Renal cortex interstitium (tissue), 11 donors: Measurements from ENCODE around the gene CTBP1. TPM values are rescaled to one million over a fixed set of nuclear protein-coding genes. Genes with fewer than 3 reads are reported as not detected.
A peak's percentile ranks its signal among the peaks of the same experiment; 100 is the strongest.

Experiments used
- DNase-seq, 11 donors: peaks; one replicate each; pipeline ENCODE4 v3.0.0-alpha.2; 2013; ENCODE audit warnings: low read depth in 9 of 11, low spot score in 4 of 11; ENCODE audit errors: extremely low read depth in 1 of 11
- polyA plus RNA-seq, 3 donors: library from polyadenylated mRNA; unstranded; fragments of 120-200 nt; gene quantifications; one replicate each; pipeline ENCODE4 v1.2.1, GENCODE V29; 2013; ENCODE audit not compliant: insufficient read length in 3 of 3

The CTBP1 gene
- polyA plus RNA-seq, 3 donors: 113 to 174 (median 150) TPM

GRCh38 chr4:1174941-1175634 is 73.8 kb downstream of the CTBP1 start:
- no peak for DNase-seq

DNA sequence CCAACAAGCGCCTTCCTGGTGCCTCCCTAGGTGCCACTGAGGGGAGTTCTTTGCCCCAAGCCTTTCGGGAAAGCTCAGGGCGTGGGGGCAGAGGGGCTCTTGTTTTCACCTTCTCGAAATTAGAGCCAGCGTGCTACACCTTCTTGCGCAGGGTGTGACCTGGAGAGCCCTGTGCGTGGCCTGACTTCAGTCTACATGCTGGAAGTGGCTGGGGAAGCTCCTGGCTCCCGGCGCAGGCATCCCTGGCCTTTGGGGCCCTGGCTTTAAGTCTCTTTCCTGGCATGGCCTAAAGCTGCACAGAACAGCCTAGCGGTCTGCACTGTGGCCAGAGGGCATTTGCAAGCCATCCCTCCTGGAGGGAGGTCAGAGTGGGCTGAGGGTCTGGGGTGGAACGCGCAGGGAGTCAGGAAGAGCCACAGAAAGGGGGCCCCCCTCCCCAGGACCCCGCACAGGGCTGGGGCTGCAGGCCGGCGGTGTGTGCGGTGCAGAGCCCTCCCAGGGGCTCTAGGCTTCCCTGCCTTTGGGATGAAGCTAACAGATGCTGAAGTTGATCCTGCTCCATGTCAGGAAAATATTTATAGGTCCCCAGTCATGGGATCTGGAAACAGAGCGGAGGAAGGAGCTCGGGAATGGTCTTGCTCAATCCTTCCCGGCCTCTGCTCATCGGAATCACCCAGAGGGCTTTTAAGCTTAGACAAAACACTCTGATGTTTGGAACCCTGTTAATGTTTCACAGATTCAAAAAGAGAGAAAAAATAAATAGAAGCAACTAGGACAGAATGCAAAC is 75.8 kb downstream of the CTBP1 start:
- DNase-seq: no peak

GRCh38 chr4:1172228-1172851 is 76.6 kb downstream of the CTBP1 start, which contains the start of gene SPON2:
SPON2 (minus strand) TSS chr4:1172583.
- DNase-seq: no peak

DNA sequence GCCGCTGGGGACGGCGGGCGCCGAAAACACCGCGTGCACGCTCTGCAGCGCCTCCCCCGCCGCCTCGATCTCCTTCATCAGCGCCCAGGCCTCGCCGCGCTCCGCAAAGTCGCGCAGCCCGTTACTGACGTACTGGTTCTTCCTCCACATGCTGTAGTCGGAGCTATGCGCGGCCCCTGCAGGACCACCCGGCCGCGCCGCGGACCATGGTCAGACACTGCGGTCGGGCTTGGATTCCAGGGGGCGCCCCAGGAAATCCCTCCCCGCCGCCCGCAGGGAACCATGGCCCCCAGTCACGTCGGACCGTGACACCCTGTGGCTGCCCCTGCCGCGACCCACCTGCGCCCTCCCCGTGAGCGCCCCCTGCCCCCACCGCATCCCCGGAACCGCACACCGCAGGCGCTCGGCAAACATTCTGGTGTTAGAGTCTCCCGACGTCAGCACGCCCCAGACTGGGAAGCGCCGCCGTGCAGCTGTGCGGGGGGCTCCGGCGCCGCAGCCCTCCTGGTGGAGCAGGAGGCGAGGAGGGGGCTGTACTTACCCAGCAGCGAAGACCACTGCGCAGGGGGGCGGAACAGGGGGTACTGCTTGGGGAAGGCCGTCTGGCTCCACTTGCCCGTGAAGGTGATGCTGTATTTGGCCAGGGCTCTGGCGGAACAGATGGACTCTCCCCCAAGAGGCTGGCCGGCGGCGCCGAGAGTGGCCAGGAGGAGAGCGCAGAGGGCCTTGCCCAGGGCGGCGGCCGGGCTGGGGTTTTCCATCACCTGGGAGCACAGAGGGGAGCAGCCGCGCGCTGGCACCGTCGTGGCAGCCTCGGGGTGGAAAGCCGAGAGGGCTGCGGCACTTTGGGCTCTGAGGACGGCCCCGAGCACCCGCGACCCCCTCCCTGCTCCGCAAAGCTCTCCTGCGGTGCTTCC is 77.4 kb downstream of the CTBP1 start:
- DNase-seq: peak in 1 of 11 donors; percentile 34

DNA sequence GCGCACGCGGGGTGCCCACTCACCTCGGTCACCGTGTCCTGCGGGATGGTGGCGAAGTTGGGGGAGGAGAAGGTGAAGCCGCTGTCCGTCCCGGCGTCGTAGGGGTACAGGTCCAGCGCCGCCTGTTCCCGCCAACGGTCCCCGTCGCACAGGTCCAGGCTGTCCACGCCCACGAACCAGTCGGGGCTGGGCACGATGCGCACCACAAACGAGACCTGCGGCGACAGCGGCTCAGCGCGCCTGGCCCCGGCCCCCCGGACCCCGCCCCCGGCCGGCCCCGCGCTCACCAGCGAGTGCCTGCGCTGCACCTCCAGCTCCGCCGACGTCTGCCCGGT is 78.0 kb downstream of the CTBP1 start:
- DNase-seq: no peak

DNA sequence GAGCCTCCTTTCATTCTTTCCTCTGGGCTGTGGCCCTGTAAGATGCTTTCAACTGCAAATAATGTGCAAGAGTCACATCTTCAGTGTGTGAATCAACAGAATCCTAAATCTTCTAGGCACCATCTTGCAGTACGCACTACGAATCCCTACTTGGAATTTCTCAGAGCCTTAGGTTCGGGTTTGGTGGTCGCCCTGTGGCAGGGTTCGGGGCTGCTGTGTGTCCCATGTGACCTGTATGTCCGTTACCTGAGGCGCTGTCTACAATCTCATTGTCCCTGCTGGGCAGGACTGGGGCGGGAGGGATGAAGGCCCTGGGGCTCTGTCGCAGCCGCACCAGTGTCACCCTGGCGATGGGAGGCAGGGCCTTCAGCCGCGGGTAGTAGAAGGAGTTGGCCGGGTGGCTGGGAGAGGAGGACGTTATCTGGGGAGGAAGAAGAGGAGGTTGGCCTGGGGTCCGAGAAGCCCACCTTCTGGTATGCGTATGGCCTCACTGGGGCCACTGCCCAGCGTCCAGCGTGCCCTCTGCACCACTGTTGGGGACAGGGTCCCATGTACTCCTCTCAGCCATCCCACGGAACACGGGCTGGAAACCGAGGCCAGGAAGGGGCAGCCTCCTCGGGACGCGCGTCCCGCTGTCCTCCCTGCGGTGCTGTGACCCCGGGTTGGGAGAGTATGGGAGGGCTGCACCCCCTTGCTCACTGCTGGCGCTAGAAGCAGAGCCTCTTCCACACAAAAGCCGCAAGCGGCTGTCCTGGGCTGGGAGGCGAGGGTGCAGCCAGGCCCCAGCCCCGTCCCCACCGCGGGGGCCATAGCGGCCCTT is 78.6 kb downstream of the CTBP1 start:
- DNase-seq: no peak

- no peak for DNase-seq
Observed at GRCh38 chr4:1169691-1170096, 79.2 kb downstream of the CTBP1 start.

GRCh38 chr4:1169171-1169671 is 79.7 kb downstream of the CTBP1 start:
- no peak for DNase-seq

GRCh38 chr4:1168191-1169101 is 80.5 kb downstream of the CTBP1 start:
- DNase-seq: no peak

DNA sequence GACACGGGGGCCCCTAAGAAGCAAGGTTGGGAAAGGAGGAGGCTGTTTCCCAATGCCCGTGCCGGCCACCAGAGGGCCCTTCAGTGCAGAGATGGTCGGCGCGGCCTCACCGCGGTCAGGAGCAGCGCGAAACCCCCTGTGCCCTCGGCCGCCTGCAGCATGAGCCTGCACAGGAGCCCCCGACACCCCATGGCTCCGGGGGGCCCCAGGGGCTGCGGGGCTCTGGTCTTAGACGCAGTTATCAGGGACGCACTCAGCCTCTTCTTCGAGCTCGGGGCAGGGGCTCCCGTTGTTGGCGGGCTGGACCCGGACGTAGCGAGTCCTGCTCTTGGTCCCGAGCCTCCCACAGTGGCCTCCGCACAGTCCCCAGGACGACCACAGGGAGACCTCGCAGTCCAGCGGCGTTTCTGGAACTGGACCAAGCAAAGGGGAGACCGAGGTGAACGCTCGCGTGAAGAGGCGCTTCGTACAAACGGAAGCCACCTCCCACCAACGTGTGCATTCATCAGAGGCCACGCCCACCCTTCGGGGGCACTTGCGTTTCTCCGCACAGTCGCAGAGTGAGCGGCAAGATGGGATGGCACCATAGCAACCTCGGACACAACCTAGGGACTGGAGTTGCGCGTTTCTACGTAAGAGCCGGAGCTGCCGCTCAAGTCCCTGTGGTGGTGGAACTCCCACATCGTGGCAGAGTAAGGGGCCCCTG is 81.5 kb downstream of the CTBP1 start:
- DNase-seq: peak in 7 of 11 donors; percentile 38 to 79 (median 68)

DNA sequence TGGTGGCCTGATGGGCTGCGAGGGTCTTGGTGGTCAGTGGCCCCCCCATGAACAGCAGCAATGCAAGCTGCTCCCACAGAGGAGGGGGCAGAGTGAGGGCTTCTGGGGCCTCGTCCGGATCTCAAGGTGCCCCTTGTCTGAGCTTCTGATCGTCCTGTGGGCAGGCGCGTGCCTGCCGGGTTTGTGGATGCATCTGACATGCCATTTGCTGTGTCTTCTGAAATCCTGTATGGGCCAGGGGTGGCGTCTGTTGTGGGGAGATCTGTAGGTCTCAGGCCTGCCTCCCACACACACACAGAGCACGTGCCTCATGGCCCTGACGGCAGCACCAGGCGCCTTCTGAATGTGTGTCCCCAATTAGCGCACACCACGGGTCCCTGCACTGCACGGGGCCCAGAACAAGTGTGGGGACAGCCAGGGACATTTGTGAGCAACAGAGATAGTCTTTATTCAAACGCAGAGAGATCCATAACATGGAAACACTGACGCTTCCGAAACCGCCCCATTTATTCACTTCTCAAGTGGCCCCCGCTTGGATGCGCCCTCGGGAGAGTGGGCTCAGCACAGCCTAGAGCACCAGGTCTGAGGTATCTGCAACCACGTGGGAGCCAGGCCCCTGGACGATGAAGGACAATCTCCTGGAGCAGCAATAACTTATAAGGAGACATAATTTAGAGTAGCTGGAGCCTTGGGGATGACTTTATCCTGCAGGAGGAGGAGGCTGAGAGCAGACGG is 82.3 kb downstream of the CTBP1 start:
- DNase-seq: no peak

DNA sequence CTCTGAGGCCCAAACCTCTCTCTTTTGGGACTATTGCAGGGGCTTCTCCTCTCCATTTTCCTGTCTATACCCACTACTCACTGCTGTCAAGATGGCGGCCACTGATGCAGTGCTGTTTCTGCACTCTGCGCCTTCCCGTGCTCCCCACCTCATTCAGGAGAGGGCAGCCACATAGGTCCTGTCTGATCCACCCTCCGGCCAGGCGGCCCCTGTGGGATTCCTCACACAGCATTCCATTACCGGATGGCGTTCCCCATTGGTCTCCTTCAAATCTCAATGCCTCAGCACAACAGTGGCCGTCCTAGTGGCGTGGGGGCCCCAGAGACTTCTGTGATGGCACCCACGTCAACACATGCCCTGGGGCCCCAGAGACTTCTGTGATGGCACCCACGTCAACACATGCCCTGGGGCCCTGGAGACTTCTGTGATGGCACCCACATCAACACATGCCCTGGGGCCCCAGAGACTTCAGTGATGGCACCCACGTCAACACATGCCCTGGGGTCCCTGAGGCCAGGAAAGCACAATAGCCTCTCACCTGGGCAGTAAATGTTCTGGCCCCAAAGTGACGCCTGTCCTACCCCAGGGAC is 83.9 kb downstream of the CTBP1 start:
- DNase-seq: no peak

DNA sequence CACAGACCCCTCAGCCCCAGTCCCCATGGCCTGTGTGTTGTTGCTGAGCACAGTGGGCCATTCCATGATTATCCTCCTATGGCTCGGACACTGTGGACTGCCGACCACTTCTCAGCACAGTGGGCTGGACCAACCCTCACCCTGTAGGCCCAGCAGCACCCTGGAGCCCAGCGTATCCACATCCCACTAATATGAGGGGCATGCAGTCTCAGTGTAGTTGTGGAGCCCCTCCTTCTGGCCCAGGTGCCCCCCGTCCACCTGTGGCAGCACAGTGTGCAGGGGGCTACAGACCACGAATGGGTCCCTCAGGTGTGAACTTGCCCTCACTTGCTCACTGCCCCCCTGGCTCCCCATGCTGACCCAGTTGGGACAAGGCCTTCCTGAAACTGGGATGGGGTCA is 84.5 kb downstream of the CTBP1 start:
- no peak for DNase-seq

DNA sequence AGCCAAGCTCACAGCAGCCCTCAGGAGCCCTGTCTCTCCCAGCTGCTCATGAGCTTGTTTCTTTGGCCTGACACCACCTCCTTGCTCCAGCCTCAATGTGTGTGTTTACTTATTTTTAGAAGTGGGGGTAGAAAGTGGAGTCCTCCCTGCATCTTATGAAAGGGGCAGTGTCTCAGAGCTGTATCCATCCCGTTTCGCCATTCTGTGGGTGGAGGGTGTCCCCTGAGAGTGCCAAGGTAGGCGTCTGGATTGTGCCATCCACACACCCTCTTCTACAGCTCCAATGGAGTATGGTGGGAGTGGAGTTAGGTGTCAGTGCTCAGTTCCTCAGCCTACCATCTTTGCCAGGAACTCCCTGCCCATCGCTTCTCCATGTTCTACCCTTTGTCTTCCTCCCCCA is 84.9 kb downstream of the CTBP1 start:
- no peak for DNase-seq
